Keratinocyte (primary cell): ENCODE results near the gene FSIP1. TPM values are rescaled to one million over a fixed set of nuclear protein-coding genes. Genes with fewer than 3 reads are reported as not detected.

Experiments used
- DNase-seq: peaks from one replicate; pipeline ENCODE4 v3.0.0-alpha.2; 2011; ENCODE audit warnings: low read depth, missing footprints, low spot score
- FAIRE-seq: peaks from 2 replicates; lab custom pipeline; 2011; peaks lifted over from hg19 to GRCh38; lab: Jason Lieb, UNC
- H2AFZ ChIP-seq: 2 replicates; pipeline ENCODE4 v1.6.0; 2012; ENCODE audit warnings: low read length, control low read depth, inconsistent platforms; ENCODE audit not compliant: control insufficient read depth
- H3K27ac ChIP-seq: 2 replicates; pipeline ENCODE4 v1.5.1; 2011; ENCODE audit warnings: low read length; ENCODE audit not compliant: control insufficient read depth, insufficient read depth
- H3K27me3 ChIP-seq: 3 replicates; pipeline ENCODE4 v1.6.0; 2011; ENCODE audit warnings: low read length; ENCODE audit not compliant: control insufficient read depth, insufficient read depth; ENCODE audit errors: extremely low read depth
- H3K36me3 ChIP-seq, 2 experiments: 2 replicates in 1 of 2; 3 replicates in 1 of 2; pipeline ENCODE4 v1.5.1; 2011; ENCODE audit warnings: low read length in 2 of 2, mild to moderate bottlenecking in 1 of 2; ENCODE audit not compliant: control insufficient read depth in 2 of 2, insufficient read depth in 2 of 2; ENCODE audit errors: extremely low read depth in 1 of 2
- H3K4me1 ChIP-seq: 3 replicates; pipeline ENCODE4 v1.5.1; 2011; ENCODE audit warnings: low read length; ENCODE audit not compliant: control insufficient read depth, insufficient read depth; ENCODE audit errors: extremely low read depth
- H3K4me2 ChIP-seq: 3 replicates; pipeline ENCODE4 v1.6.0; 2011; ENCODE audit warnings: low read depth, low read length; ENCODE audit not compliant: control insufficient read depth, insufficient read depth; ENCODE audit errors: extremely low read depth
- H3K4me3 ChIP-seq, 3 experiments: fragments of 200-600 bp in 1 of 3; sonication (generic) in 1 of 3; 2 replicates in 2 of 3; 3 replicates in 1 of 3; pipeline ENCODE4 v1.5.1; 2011 to 2016; ENCODE audit warnings: low read length in 3 of 3, mild to moderate bottlenecking in 3 of 3, control low read depth in 2 of 3, inconsistent platforms in 1 of 3, low read depth in 1 of 3, mixed read lengths in 1 of 3, mixed run types in 1 of 3, moderate library complexity in 1 of 3; ENCODE audit not compliant: control insufficient read depth in 2 of 3, insufficient read depth in 2 of 3; ENCODE audit errors: extremely low read depth in 1 of 3
- H3K79me2 ChIP-seq: 2 replicates; pipeline ENCODE4 v1.6.0; 2012; ENCODE audit warnings: low read length; ENCODE audit not compliant: control insufficient read depth, insufficient read depth
- H3K9ac ChIP-seq: 3 replicates; pipeline ENCODE4 v1.6.0; 2011; ENCODE audit warnings: low read length; ENCODE audit not compliant: control insufficient read depth, insufficient read depth; ENCODE audit errors: extremely low read depth
- H3K9me1 ChIP-seq: 3 replicates; pipeline ENCODE4 v1.6.0; 2011; ENCODE audit warnings: low read length; ENCODE audit not compliant: control insufficient read depth, insufficient read depth; ENCODE audit errors: extremely low read depth
- H3K9me3 ChIP-seq: 2 replicates; pipeline ENCODE4 v1.5.1; 2012; ENCODE audit warnings: low read depth, low read length; ENCODE audit not compliant: control insufficient read depth
- H4K20me1 ChIP-seq: 3 replicates; pipeline ENCODE4 v1.6.0; 2011; ENCODE audit warnings: low read length; ENCODE audit not compliant: control insufficient read depth, insufficient read depth; ENCODE audit errors: extremely low read depth
- CTCF ChIP-seq, 3 experiments: IDR thresholded peaks in 1 of 3; conservative IDR thresholded peaks in 1 of 3; optimal IDR thresholded peaks in 1 of 3; 2 replicates in 2 of 3; 3 replicates in 1 of 3; pipeline versions ENCODE3 to v1.5.1; 2011; ENCODE audit warnings: low read length in 3 of 3, mild to moderate bottlenecking in 3 of 3, moderate library complexity in 2 of 3, control low read depth in 1 of 3, inconsistent platforms in 1 of 3; ENCODE audit not compliant: insufficient read depth in 2 of 3; ENCODE audit errors: extremely low read depth in 1 of 3
- EZH2 ChIP-seq: IDR thresholded peaks from one replicate; pipeline ENCODE4 v1.6.1; 2012; ENCODE audit warnings: inconsistent platforms, mild to moderate bottlenecking, low read length, moderate library complexity
- dilution Hi-C: fragments of 300-500 bp; cut with MboI; formaldehyde crosslinking; loops from one replicate; pipeline ENCODE4 v1.7.0; 2020; ENCODE audit warnings: low sequenced_read_pairs; ENCODE audit not compliant: extremely low pct_ligation_motif_present
- polyA plus RNA-seq, 5 experiments: library from polyadenylated mRNA; depleted of rRNA in 3 of 5; stranded (reverse) in 3 of 5; stranded (forward) in 1 of 5; unstranded in 1 of 5; fragments of >200 nt; gene quantifications; 1 replicate in 1 of 5; 2 replicates in 3 of 5; 3 replicates in 1 of 5; pipeline versions ENCODE4 v1.2.1 to v1.2.3, GENCODE V29; 2011 to 2012; ENCODE audit warnings: missing spikeins in 2 of 5, low read depth in 1 of 5, low replicate concordance in 1 of 5

FSIP1 gene
- polyA plus RNA-seq, 1 donor (not counting 4 experiments of a cell fraction or from before 2014, with no cell fraction given) = 1.5 TPM

GRCh38 chr15:39651295-39651694 is 131.3 kb downstream of the FSIP1 start:
- DNase-seq = no peak
- dilution Hi-C loops = no loop called here
- Histone ChIP-seq H3K27me3 (no peaks in the 10 kb centered on the region), H4K20me1 (no peaks in the 10 kb centered on the region), H3K36me3 (no peaks in the 10 kb centered on the region), H3K4me1 (no peaks in the 10 kb centered on the region), H3K27ac (no peak overlapping the region), H3K4me2 (no peak overlapping the region), H3K9me3 (no peaks in the 10 kb centered on the region), H3K4me3 (no peak overlapping the region), H3K9ac (no peak overlapping the region), H3K9me1 (no peaks in the 10 kb centered on the region), H3K79me2 (no peaks in the 10 kb centered on the region), H2AFZ (no peak overlapping the region)
- TF ChIP-seq CTCF (optimal IDR thresholded peaks at IDR 0.05 in 1 of 3, IDR thresholded peaks at IDR 0.05 in 1 of 3, conservative IDR thresholded peaks at IDR 0.05 in 1 of 3; ENCODE audit: extremely low read depth in 1 of 3, insufficient read depth in 2 of 3, low read length in 3 of 3) = no peak
- no peak for TF ChIP-seq EZH2
- no peak for FAIRE-seq

GRCh38 chr15:39649757-39650156 is 132.9 kb downstream of the FSIP1 start:
- no peaks in the 10 kb centered on the region for H3K9me1 ChIP-seq
- no peaks in the 10 kb centered on the region for H3K79me2 ChIP-seq
- H3K4me3 ChIP-seq = no peak overlapping the region
- no peak overlapping the region for H3K4me2 ChIP-seq
- DNase-seq (no peak), FAIRE-seq (no peak)
- TF ChIP-seq EZH2 (no peak), CTCF (optimal IDR thresholded peaks at IDR 0.05 in 1 of 3, IDR thresholded peaks at IDR 0.05 in 1 of 3, conservative IDR thresholded peaks at IDR 0.05 in 1 of 3; ENCODE audit: extremely low read depth in 1 of 3, insufficient read depth in 2 of 3, low read length in 3 of 3) (no peak)
- dilution Hi-C loops = loop anchor here (25.0 kb wide), 1 partner anchor 113 kb away; no protein-coding TSS in a partner anchor
- no peak overlapping the region for H2AFZ ChIP-seq
- no peaks in the 10 kb centered on the region for H3K27me3 ChIP-seq
- no peaks in the 10 kb centered on the region for H3K9me3 ChIP-seq
- no peaks in the 10 kb centered on the region for H3K36me3 ChIP-seq
- H3K27ac ChIP-seq = no peak overlapping the region
- H4K20me1 ChIP-seq = no peaks in the 10 kb centered on the region
- peaks cover 8% of the 10 kb centered on the region for H3K4me1 ChIP-seq
- H3K9ac ChIP-seq = no peak overlapping the region
